AG04450 (cell line): ENCODE measurements around the gene SNX33. TPM values are rescaled to one million over a fixed set of nuclear protein-coding genes. Genes with fewer than 3 reads are reported as not detected.
"Not testable (repeated sequence)": the region's sequence is repeated elsewhere in the genome, so short reads cannot be mapped to it uniquely, and the experiment has no call there.

Experiments used
- CTCF ChIA-PET: fragments of 300-600, 350-600 bp; formaldehyde crosslinking; extraction: SDS; loops from one replicate; lab custom pipeline; 2022; ENCODE audit warnings: antibody characterized with exemption, inconsistent platforms; lab: Charles Lee
- POLR2A ChIA-PET: fragments of 350-600 bp; formaldehyde crosslinking; extraction: SDS; loops from one replicate; lab custom pipeline; 2021; ENCODE audit warnings: antibody characterized with exemption, inconsistent platforms; lab: Yijun Ruan, JAX
- DNase-seq: peaks from one replicate; pipeline ENCODE4 v3.0.0-alpha.2; 2011; ENCODE audit warnings: low read depth, low spot score
- H3K27ac ChIP-seq: one replicate; pipeline ENCODE4 v1.5.1; 2012; ENCODE audit warnings: low read depth, low read length, control low read depth
- H3K27me3 ChIP-seq: one replicate; pipeline ENCODE4 v1.6.0; 2012; ENCODE audit warnings: low read length; ENCODE audit not compliant: control insufficient read depth, insufficient read depth
- H3K4me3 ChIP-seq: 2 replicates; pipeline ENCODE4 v1.5.1; 2011; ENCODE audit warnings: mild to moderate bottlenecking, low read depth, low read length, control low read depth
- H3K9me3 ChIP-seq: 2 replicates; pipeline ENCODE4 v1.5.1; 2012; ENCODE audit warnings: low read length; ENCODE audit not compliant: control insufficient read depth, insufficient read depth
- CTCF ChIP-seq: IDR thresholded peaks from 2 replicates; pipeline ENCODE4 v1.5.1; 2011; ENCODE audit warnings: low read depth, low read length, control low read depth, inconsistent platforms
- polyA plus RNA-seq: library from polyadenylated mRNA; depleted of rRNA; stranded (reverse); fragments of >200 nt; gene quantifications from 2 replicates; pipeline ENCODE4 v1.2.3, GENCODE V29; 2011; rRNA removed

The SNX33 gene
- polyA plus RNA-seq, 1 experiment, result 14.2 TPM

- CTCF ChIA-PET, result no interaction called here
- TF ChIP-seq CTCF, result no peak
- no peak for DNase-seq
- POLR2A ChIA-PET, result no interaction called here
- H3K27me3 ChIP-seq, result no peaks in the 10 kb centered on the region
- H3K9me3 ChIP-seq, result no peaks in the 10 kb centered on the region
- H3K27ac ChIP-seq, result no peak overlapping the region
- H3K4me3 ChIP-seq, result no peak overlapping the region
Observed at GRCh38 chr15:75706682-75706954, 58.9 kb downstream of the SNX33 start.

- H3K4me3 ChIP-seq, CTCF ChIA-PET, H3K9me3 ChIP-seq, H3K27me3 ChIP-seq, DNase-seq, POLR2A ChIA-PET, H3K27ac ChIP-seq: not testable (repeated sequence)
Observed at GRCh38 chr15:75709458-75709857, 61.7 kb downstream of the SNX33 start.

GRCh38 chr15:75710874-75711273, 63.2 kb downstream of the SNX33 start:
- DNase-seq, H3K27ac ChIP-seq, H3K4me3 ChIP-seq, H3K27me3 ChIP-seq, POLR2A ChIA-PET, CTCF ChIA-PET, H3K9me3 ChIP-seq: not testable (repeated sequence)

- H3K27ac ChIP-seq, CTCF ChIA-PET, H3K27me3 ChIP-seq, POLR2A ChIA-PET, DNase-seq, H3K9me3 ChIP-seq: not testable (repeated sequence)
- H3K4me3 ChIP-seq, result peak overlapping the region; percentile 77
Observed at GRCh38 chr15:75711495-75711894, 63.8 kb downstream of the SNX33 start.

Other genes with a start within 250 kb of the SNX33 start
- gene SIN3A, start 196.2 kb upstream of the SNX33 start, polyA plus RNA-seq, result 27.4 and 28.0 TPM in 2 replicates
- 49.6 TPM in 2 replicates for gene PTPN9, start 68.6 kb upstream of the SNX33 start, polyA plus RNA-seq
- 31.1 and 36.6 TPM in 2 replicates for gene SNUPN, start 22.2 kb upstream of the SNX33 start, polyA plus RNA-seq
- 38.9 and 42.3 TPM in 2 replicates for gene IMP3, start 7.7 kb upstream of the SNX33 start, polyA plus RNA-seq
- gene CSPG4, start 64.9 kb downstream of the SNX33 start, polyA plus RNA-seq, result 5.8 and 8.4 TPM in 2 replicates
- 41.7 and 56.8 TPM in 2 replicates for gene UBE2Q2, start 195.5 kb downstream of the SNX33 start, polyA plus RNA-seq